HG03045 (cell line): Measurements from ENCODE around the gene RASAL2.

Experiments used
- ATAC-seq: cut with Tn5 transposase; IDR thresholded peaks from one replicate; pipeline ENCODE4 v1.9.1; 2021; ENCODE audit warnings: mild to moderate bottlenecking, moderate library complexity; ENCODE audit not compliant: unreplicated experiment

The RASAL2 gene

GRCh38 chr1:178418284-178418955 lies 324.5 kb downstream of the RASAL2 start:
- no peak for ATAC-seq

DNA sequence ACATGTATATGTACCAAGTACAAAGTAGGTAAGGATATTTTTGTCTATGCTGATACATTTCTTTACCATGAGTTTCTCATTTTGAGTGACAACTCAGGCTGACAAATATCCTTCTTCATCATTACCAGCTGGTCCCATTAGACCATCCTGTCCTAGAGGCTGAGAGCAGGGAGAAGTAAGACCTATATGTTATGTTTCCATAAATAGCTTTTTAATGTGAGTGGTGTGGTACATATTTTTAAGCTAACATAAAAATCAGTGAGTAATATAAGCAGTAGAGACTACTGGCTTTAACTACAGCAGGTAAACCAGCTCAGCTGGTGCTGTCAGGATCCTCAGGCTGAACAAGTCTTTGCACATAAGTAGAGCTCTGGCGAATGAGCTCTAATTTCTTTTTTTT lies 340.5 kb downstream of the RASAL2 start:
- ATAC-seq = no peak

GRCh38 chr1:178434899-178435435 lies 341.1 kb downstream of the RASAL2 start:
- no peak for ATAC-seq

GRCh38 chr1:178436899-178437298 lies 343.0 kb downstream of the RASAL2 start:
- ATAC-seq = no peak

GRCh38 chr1:178438432-178438831 lies 344.5 kb downstream of the RASAL2 start:
- no peak for ATAC-seq

GRCh38 chr1:178442925-178443324 lies 349.0 kb downstream of the RASAL2 start:
- ATAC-seq = no peak

GRCh38 chr1:178450871-178451270 lies 357.0 kb downstream of the RASAL2 start:
- ATAC-seq = no peak

GRCh38 chr1:178451529-178451928 lies 357.6 kb downstream of the RASAL2 start:
- ATAC-seq = no peak

DNA sequence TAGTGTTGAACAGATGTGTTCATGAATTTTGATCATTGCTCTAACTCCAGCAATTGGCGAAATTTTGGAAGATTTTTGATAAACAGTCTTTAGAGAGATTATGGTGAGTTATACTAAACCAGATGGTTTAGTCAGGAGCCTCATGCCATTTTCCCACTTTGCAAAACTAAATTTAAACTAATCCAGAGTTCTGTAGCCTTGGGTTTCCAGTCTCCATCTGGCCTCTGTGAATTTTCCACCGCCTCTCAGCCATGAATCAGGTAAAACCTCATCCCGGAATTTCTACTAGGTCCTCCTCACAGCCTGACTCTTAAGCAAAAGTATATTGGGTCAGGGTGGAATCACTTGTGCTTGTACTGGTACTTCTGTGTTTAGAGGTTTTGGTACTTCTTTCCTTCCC lies 358.1 kb downstream of the RASAL2 start:
- ATAC-seq = no peak

DNA sequence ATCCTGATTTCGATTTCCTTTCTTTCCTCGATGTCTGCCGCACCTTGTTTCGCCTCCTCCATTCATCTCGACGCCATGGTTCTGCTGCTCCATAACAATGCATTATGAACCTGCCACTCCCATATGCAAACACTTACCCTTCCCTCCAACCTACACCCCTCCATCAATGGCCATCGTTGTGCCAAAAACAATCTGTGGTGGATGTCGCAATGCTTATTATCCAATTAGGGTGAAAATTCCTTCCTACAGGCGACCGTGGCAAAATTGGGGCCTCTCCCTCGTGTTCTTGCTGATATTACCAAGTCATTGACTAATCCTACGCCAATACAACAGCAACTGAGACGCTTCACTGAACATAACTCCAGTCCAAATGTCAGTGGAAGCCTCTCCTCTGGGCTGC lies 362.6 kb downstream of the RASAL2 start:
- ATAC-seq = no peak

- ATAC-seq = no peak
These were observed 363.7 kb downstream of the RASAL2 start for GRCh38 chr1:178457651-178458050.

DNA sequence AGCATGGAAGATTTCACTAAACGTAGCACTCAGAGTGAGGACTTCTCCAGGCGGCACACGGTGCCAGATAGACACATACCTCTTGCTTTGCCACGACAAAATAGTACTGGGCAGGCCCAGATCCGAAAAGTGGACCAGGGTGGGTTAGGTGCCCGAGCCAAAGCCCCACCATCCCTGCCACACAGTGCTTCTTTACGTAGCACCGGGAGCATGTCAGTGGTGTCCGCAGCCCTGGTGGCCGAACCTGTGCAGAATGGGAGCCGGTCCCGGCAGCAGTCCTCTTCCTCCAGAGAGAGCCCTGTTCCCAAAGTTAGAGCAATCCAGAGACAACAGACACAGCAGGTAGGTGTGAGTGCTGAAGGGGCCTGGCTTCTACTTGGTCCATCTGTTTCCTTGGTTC lies 364.3 kb downstream of the RASAL2 start:
- no peak for ATAC-seq

- no peak for ATAC-seq
These were observed 367.2 kb downstream of the RASAL2 start for GRCh38 chr1:178461104-178461503.

DNA sequence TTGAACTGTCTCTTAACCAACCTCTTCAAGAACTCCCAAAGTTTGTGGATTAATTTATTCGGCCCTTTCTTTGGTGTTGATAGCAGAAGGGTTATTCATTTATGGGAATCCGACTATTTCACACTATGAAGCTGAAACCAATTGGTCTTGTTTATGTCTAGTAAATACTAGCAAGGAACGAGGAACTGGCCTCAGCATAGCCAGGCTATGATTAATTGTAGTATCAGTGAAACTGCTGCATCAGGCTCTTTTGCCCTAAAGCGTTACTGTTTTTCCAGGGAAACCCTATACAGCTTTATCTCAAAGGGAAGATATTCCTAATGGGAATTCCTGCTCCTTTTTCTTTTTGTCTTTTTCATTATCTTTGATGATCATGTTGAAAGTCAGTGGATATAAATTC lies 367.8 kb downstream of the RASAL2 start:
- ATAC-seq = no peak

GRCh38 chr1:178464141-178464540 lies 370.2 kb downstream of the RASAL2 start:
- no peak for ATAC-seq

- ATAC-seq = no peak
These were observed 370.7 kb downstream of the RASAL2 start for GRCh38 chr1:178464566-178464965.

DNA sequence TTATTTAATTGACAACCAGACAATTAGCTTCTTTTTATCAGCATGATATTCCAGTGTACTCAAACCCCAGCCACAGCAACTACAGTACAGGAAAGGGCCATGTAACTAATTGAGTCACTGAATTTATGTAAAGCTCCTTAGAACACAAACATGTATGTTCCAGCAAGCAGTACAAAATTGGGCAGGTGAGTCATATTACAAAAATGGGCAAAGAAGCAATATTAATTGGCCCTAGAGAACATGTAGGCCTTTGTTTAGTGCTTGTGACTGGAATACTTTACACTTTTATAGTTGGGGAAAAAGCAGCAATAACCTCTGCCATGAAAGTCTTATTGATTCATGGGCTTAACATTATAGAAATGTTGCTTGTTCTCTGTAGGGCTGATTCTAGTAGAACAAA lies 371.1 kb downstream of the RASAL2 start:
- ATAC-seq = no peak

- no peak for ATAC-seq
These were observed 373.9 kb downstream of the RASAL2 start for GRCh38 chr1:178467837-178468236.

DNA sequence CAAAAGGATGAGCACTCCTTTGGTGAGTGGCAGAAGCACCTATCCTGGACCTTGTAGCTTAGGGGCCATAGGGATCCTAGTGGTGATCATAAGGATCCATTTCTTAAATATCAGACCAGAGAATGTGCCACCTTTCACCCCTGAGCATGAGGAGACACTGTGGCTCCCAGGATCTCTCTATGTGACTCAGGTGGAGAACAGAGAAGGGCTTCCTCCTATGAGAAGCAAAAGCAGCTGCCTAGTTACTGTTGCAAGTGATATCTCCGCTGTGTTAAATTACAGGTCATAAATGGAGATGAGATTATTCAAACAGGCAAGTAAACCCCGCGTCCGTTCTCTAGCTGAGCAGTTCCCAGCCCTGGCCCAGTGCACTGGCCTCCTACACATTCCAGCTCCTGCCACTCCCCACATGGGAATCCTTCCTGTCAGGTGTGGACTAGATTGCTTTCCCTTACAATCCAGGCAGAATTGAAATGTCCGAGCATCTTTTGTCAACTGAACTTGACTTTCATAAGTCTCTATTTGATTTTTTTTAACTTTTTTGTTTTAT lies 376.6 kb downstream of the RASAL2 start:
- no peak for ATAC-seq

DNA sequence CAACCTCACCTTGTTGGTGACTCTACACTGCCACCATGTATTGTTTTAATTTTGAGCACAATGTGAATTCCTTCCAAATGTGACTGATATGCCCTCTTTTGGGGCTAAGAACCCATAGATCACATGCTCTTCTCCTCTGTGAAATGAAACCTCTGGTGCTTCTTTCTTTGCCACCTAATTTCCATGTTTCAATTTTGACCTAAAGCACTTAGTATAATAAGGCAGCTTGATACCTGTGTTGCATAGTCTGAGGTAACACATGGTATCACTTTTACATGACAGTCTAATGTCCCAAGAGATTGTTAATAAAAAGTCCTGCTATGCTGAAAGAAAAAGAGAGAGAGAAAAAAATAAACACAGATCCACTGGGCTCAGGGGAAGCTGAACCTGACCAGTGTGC lies 378.6 kb downstream of the RASAL2 start:
- ATAC-seq = no peak

- ATAC-seq = no peak
These were observed 383.5 kb downstream of the RASAL2 start for GRCh38 chr1:178477373-178477772.

DNA sequence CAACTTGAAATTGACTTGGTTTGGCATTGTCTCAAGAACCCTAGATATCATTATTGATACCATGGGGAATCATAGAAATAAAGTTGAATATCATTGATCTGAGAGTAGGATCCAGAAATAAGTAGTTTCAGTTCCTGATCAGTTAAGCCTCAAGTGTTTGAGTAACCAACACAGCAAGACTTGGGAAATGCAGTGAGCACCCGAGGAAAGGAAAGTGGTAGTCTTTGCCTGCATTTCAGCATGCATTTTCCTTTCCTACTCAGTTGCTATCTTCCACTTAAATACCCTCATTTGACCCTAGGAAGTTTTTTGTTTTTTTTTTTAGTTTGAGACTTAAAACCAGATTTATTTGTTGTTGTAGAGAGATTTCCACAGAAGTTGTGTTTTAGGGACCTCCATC lies 383.9 kb downstream of the RASAL2 start:
- no peak for ATAC-seq
